Measurements from ENCODE around the gene EIF4B. TPM values are rescaled to one million over a fixed set of nuclear protein-coding genes. Genes with fewer than 3 reads are reported as not detected.
"Not testable (repeated sequence)": the region's sequence is repeated elsewhere in the genome, so short reads cannot be mapped to it uniquely, and the experiment has no call there.

Gene EIF4B
- total RNA-seq, 1 experiment from 2014 or later, result 445 TPM

GRCh38 chr12:53007343-53007742 lies 1.1 kb downstream of the EIF4B start:
- intact Hi-C loops (cut with micrococcal nuclease; ENCODE audit: unreplicated experiment), result no loop called here
- H3K36me3 ChIP-seq (ENCODE audit: control insufficient read depth, insufficient read depth, low read length), result peaks cover 2% of the 10 kb centered on the region; the same call in 1 of the 2 replicates
- no peak for TF ChIP-seq CTCF (IDR thresholded peaks at IDR 0.05; ENCODE audit: insufficient read depth in 1 of 2, low read depth in 1 of 2, low read length in 1 of 2, severe bottlenecking in 1 of 2, unreplicated experiment in 1 of 2)
- ChIA-PET POLR2A (interaction anchor here (0.7 to 2.2 kb wide), 4 partner anchors 24 to 102 kb away, joined by 3 to 22 read pairs (median 7); partner anchors contain the start of gene KRT8), CTCF (interaction anchor here (0.6 to 1.4 kb wide), 3 partner anchors 26 to 47 kb away, joined by 4 to 7 read pairs (median 5); no protein-coding TSS in a partner anchor)
- peaks cover 54% of the 10 kb centered on the region for H3K4me1 ChIP-seq
- Mint-ChIP-seq H3K36me3 (ENCODE audit: insufficient read depth, unreplicated experiment) (peaks cover 74% of the 10 kb centered on the region), H3K27ac (ENCODE audit: unreplicated experiment) (peak overlapping the region; percentile 99), H3K9me3 (ENCODE audit: unreplicated experiment) (no peaks in the 10 kb centered on the region), H3K27me3 (ENCODE audit: insufficient read depth, unreplicated experiment) (no peaks in the 10 kb centered on the region), H3K4me1 (ENCODE audit: low read depth, unreplicated experiment) (peaks cover 24% of the 10 kb centered on the region), H3K4me3 (ENCODE audit: unreplicated experiment) (peak overlapping the region; percentile 97)
- peak overlapping the region; percentile 98 for H3K4me3 ChIP-seq (ENCODE audit: low read depth, low read length)
- H3K9me3 ChIP-seq, result no peaks in the 10 kb centered on the region
- BruUV-seq (replicated peaks), result no TSS peak
- DNase-seq, result no peak
- no peaks in the 10 kb centered on the region for H3K27me3 ChIP-seq (replicated peaks; ENCODE audit: control insufficient read depth, insufficient read depth, low read length)

GRCh38 chr12:53008760-53009159 lies 2.5 kb downstream of the EIF4B start:
- H3K4me3 ChIP-seq (ENCODE audit: low read depth, low read length); H3K9me3 Mint-ChIP-seq (ENCODE audit: unreplicated experiment); H3K36me3 ChIP-seq (ENCODE audit: control insufficient read depth, insufficient read depth, low read length); BruUV-seq (replicated peaks); H3K9me3 ChIP-seq; POLR2A ChIA-PET; DNase-seq; H3K27me3 ChIP-seq (replicated peaks; ENCODE audit: control insufficient read depth, insufficient read depth, low read length); H3K27me3 Mint-ChIP-seq (ENCODE audit: insufficient read depth, unreplicated experiment); intact Hi-C loops (cut with micrococcal nuclease; ENCODE audit: unreplicated experiment); CTCF ChIA-PET: not testable (repeated sequence)
- Mint-ChIP-seq H3K36me3 (ENCODE audit: insufficient read depth, unreplicated experiment) (peaks cover 83% of the 10 kb centered on the region), H3K27ac (ENCODE audit: unreplicated experiment) (peak overlapping the region; percentile 99), H3K4me1 (ENCODE audit: low read depth, unreplicated experiment) (peaks cover 24% of the 10 kb centered on the region), H3K4me3 (ENCODE audit: unreplicated experiment) (peak overlapping the region; percentile 97)
- H3K4me1 ChIP-seq, result peaks cover 54% of the 10 kb centered on the region

- Mint-ChIP-seq H3K4me3 (ENCODE audit: unreplicated experiment) (no peak overlapping the region), H3K27ac (ENCODE audit: unreplicated experiment) (no peak overlapping the region), H3K36me3 (ENCODE audit: insufficient read depth, unreplicated experiment) (peaks cover 93% of the 10 kb centered on the region), H3K27me3 (ENCODE audit: insufficient read depth, unreplicated experiment) (no peaks in the 10 kb centered on the region), H3K9me3 (ENCODE audit: unreplicated experiment) (no peaks in the 10 kb centered on the region), H3K4me1 (ENCODE audit: low read depth, unreplicated experiment) (peaks cover 16% of the 10 kb centered on the region)
- Histone ChIP-seq H3K4me1 (peaks cover 39% of the 10 kb centered on the region), H3K36me3 (ENCODE audit: control insufficient read depth, insufficient read depth, low read length) (peaks cover 2% of the 10 kb centered on the region; the same call in 1 of the 2 replicates), H3K4me3 (ENCODE audit: low read depth, low read length) (no peak overlapping the region), H3K9me3 (no peaks in the 10 kb centered on the region), H3K27me3 (replicated peaks; ENCODE audit: control insufficient read depth, insufficient read depth, low read length) (no peaks in the 10 kb centered on the region)
- POLR2A ChIA-PET, result no interaction called here
- intact Hi-C loops (cut with micrococcal nuclease; ENCODE audit: unreplicated experiment), result no loop called here
- no peak for TF ChIP-seq CTCF (IDR thresholded peaks at IDR 0.05; ENCODE audit: insufficient read depth in 1 of 2, low read depth in 1 of 2, low read length in 1 of 2, severe bottlenecking in 1 of 2, unreplicated experiment in 1 of 2)
- CTCF ChIA-PET, result no interaction called here
- BruUV-seq (replicated peaks), result no TSS peak
- no peak for DNase-seq
Measured at GRCh38 chr12:53010955-53011354, 4.7 kb downstream of the EIF4B start.

- no peaks in the 10 kb centered on the region for H3K27me3 Mint-ChIP-seq (ENCODE audit: insufficient read depth, unreplicated experiment)
- no peaks in the 10 kb centered on the region for H3K9me3 ChIP-seq
- TF ChIP-seq CTCF (IDR thresholded peaks at IDR 0.05; ENCODE audit: insufficient read depth in 1 of 2, low read depth in 1 of 2, low read length in 1 of 2, severe bottlenecking in 1 of 2, unreplicated experiment in 1 of 2), result no peak
- H3K4me1 Mint-ChIP-seq (ENCODE audit: low read depth, unreplicated experiment), result peaks cover 16% of the 10 kb centered on the region
- DNase-seq, result no peak
- H3K4me1 ChIP-seq, result peaks cover 39% of the 10 kb centered on the region
- H3K4me3 Mint-ChIP-seq (ENCODE audit: unreplicated experiment), result peak overlapping the region; percentile 58
- POLR2A ChIA-PET, result no interaction called here
- intact Hi-C loops (cut with micrococcal nuclease; ENCODE audit: unreplicated experiment), result no loop called here
- no peaks in the 10 kb centered on the region for H3K9me3 Mint-ChIP-seq (ENCODE audit: unreplicated experiment)
- peak overlapping the region; percentile 59 for H3K27ac Mint-ChIP-seq (ENCODE audit: unreplicated experiment)
- CTCF ChIA-PET, result no interaction called here
- peaks cover 2% of the 10 kb centered on the region; the same call in 1 of the 2 replicates for H3K36me3 ChIP-seq (ENCODE audit: control insufficient read depth, insufficient read depth, low read length)
- no TSS peak for BruUV-seq (replicated peaks)
- H3K27me3 ChIP-seq (replicated peaks; ENCODE audit: control insufficient read depth, insufficient read depth, low read length), result no peaks in the 10 kb centered on the region
- peaks cover 93% of the 10 kb centered on the region for H3K36me3 Mint-ChIP-seq (ENCODE audit: insufficient read depth, unreplicated experiment)
- H3K4me3 ChIP-seq (ENCODE audit: low read depth, low read length), result no peak overlapping the region
Measured at GRCh38 chr12:53011889-53012288, 5.6 kb downstream of the EIF4B start.
